Sciatic nerve (tissue), 2 donors: ENCODE measurements around the gene ENOX2. TPM values are rescaled to one million over a fixed set of nuclear protein-coding genes. Genes with fewer than 3 reads are reported as not detected.
A peak's percentile ranks its signal among the peaks of the same experiment; 100 is the strongest.

ENCODE experiments used
- ATAC-seq: fragments of 200-7000 bp; cut with Tn5 transposase; one replicate; pipeline ENCODE4 v1.9.1; 2020; ENCODE audit warnings: mild to moderate bottlenecking, moderate library complexity
- DNase-seq: peaks from one replicate; pipeline ENCODE4 v3.0.0-alpha.2; 2020; ENCODE audit warnings: low spot score
- intact Hi-C: fragments of 100-400 bp; cut with DNase I; formaldehyde crosslinking; loops from one replicate; pipeline ENCODE4 v1.14.2; 2022
- total RNA-seq: library from RNA; stranded (reverse); fragmentation: NEBNext Ultra II Directional; extraction: Animal tissue kit (Norgen Biotek cat#: 25700); gene quantifications from one replicate; pipeline ENCODE4 v1.2.1, GENCODE V29; 2021
- donor health status: DM: no; HTN: no; CAD: no.
- donor health status: DM: no; HTN: no; CAD: no.

The ENOX2 gene
- total RNA-seq, 1 donor from 2014 or later: 16.1 TPM

- no peak for DNase-seq
- intact Hi-C loops: no loop called here
- ATAC-seq: no peak
Measured at GRCh38 chrX:130775849-130776248, 127.2 kb downstream of the ENOX2 start.

- intact Hi-C loops: no loop called here
- DNase-seq: no peak
- ATAC-seq: no peak
Measured at GRCh38 chrX:130772776-130773143, 130.2 kb downstream of the ENOX2 start.

- no peak for DNase-seq
- no peak for ATAC-seq
- intact Hi-C loops: no loop called here
Measured at GRCh38 chrX:130772105-130772775, 130.8 kb downstream of the ENOX2 start.

- intact Hi-C loops: no loop called here
Measured at GRCh38 chrX:130771648-130772047, 131.4 kb downstream of the ENOX2 start.

GRCh38 chrX:130771230-130771629 lies 131.8 kb downstream of the ENOX2 start:
- ATAC-seq (no peak), DNase-seq (no peak)
- intact Hi-C loops: no loop called here

More at GRCh38 chrX:130771648-130772047, 131.4 kb downstream of the ENOX2 start:
- no peak for DNase-seq
- no peak for ATAC-seq

DNA sequence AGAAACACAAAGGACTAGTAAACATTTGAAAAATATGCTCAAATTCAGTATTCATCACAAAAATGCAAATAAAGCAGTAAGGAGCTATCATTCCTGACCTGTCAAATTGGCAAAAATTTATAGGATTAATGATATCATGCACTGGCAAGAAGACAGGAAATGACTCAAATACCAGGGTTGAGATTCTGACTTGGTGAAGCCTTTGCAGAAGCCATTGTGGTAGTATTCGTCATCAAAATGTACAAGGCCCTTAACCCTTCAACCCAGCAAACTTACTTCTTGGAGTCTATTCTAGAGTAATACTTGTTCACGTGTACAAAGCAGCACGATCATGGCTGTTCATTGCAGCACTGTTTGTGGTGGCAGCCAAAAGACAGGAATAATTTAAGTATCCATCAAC lies 132.4 kb downstream of the ENOX2 start:
- intact Hi-C loops: no loop called here
- ATAC-seq: no peak
- DNase-seq: no peak

- ATAC-seq: no peak
Measured at GRCh38 chrX:130769835-130770234, 133.2 kb downstream of the ENOX2 start.

DNA sequence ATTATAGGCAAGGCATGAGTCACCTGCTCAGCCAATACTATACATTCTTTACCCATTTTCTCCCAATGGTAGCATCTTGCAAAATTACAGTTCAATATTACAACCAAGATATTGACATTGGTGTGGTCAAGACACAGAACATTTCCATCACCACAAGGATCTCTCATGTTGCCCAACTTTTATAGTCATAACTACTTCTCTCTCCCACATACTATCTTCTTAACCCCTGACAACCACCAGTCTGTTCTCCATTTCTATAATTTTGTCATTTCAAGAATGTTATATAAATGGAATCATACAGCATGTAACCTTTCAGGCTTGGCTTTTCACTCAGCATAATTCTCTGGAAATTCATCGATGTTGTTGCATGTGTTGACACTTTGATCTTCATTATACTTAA lies 144.9 kb downstream of the ENOX2 start:
- ATAC-seq (no peak), DNase-seq (no peak)
- intact Hi-C loops: no loop called here

More at GRCh38 chrX:130769835-130770234, 133.2 kb downstream of the ENOX2 start:
- intact Hi-C loops: no loop called here
- no peak for DNase-seq

GRCh38 chrX:130756233-130756632 lies 146.8 kb downstream of the ENOX2 start:
- intact Hi-C loops: no loop called here
- no peak for DNase-seq
- no peak for ATAC-seq

- intact Hi-C loops: no loop called here
- DNase-seq: no peak
- no peak for ATAC-seq
Measured at GRCh38 chrX:130754353-130754752, 148.7 kb downstream of the ENOX2 start.

DNA sequence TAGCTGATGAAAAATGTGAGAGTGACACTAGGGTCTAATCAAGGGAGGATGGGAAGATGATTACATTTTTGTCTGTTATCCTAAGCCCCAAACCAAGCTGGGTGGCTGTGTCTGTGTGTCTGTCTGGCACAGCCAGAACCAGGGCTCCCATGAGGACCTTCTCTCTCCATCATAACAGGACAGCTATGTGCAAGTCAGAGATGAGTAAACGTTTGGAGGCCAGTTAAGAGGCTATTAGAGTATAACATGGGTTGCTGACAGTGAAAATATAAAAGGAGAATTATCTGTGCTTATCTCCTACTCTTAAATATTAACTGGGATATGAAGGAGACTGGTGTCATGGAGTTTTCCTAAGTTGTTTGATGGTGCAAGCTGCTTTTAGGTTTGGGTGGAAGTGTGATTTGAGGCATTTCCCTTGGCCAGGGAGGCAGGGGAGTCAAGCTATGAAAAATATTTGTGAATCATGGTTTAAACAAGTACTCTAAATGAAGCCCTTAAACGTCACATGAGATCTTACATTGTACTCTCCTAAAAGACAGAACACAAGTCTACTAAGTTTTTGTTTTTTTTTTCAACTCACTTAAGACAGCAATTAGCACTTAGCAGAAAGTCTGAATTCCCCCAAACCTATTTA lies 156.2 kb downstream of the ENOX2 start:
- DNase-seq: no peak
- intact Hi-C loops: no loop called here
- no peak for ATAC-seq

DNA sequence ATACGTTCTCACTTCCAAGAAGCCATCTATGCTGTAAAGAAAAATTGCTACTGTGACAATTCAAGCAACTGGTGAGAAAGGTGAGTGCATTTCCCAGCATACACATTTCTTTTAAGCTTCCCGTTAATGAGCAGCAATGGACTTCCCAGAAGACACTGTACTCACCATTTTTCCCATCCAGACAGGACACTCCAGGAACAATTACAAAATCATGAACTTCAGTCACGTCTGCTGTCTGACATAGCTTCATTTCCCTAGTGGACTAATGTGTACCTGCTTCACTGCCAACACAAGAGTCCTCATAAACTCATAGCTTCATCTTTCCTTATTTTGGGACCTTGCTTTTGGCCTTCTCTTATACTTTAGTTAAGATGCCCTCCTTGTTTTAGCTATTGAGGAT lies 156.9 kb downstream of the ENOX2 start:
- ATAC-seq (no peak), DNase-seq (no peak)
- intact Hi-C loops: no loop called here

- no peak for DNase-seq
- peak; percentile 79 for ATAC-seq
- intact Hi-C loops: no loop called here
Measured at GRCh38 chrX:130741584-130741983, 161.4 kb downstream of the ENOX2 start.

GRCh38 chrX:130741151-130741550 lies 161.9 kb downstream of the ENOX2 start:
- no peak for DNase-seq
- no peak for ATAC-seq
- intact Hi-C loops: no loop called here

DNA sequence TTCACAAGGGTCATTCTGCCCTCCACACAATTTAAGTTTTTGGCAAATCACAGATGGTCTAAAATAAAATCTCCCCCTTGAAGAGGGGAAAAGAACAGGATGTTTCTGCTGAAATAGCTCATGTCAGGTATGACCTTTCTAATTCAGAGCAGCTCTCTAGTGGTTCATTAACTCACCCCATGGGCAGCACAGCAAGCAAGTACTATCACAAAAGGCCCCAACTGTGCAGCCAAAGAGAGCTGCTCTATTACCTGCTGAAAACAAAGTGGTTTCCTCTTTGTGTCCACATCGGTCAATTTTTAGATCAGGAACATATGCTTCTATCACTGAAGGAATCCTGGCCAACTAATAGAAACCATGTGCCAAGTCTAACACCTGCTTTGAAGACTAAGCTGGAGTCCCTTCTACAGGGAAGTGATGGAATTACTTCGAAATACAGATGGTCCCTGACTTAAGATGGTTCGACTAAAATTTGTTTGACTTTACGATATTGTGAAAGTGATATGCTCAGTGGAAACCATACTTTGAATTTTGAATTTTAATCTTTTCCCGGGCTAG lies 164.3 kb downstream of the ENOX2 start:
- intact Hi-C loops: no loop called here
- ATAC-seq (no peak), DNase-seq (no peak)

DNA sequence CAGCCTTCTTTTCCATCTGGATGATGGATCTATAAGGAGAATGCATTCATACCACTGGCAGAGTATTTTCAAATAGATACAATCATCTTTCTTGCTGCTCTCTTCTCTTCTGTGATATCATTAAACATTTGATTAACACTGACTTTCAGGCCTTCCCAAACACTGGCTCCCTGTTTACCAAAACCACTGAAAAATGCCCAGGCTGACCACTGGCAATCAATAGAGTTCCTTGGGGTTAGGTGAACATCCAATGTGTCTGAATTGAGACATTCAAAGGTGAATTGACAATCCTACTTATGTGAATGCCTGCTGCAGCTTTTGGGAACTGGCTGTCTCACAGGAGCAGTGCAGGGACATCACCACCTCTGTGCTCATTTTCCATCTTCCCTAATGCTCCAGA lies 168.3 kb downstream of the ENOX2 start:
- ATAC-seq (no peak), DNase-seq (no peak)
- intact Hi-C loops: no loop called here

GRCh38 chrX:130728208-130728607 lies 174.8 kb downstream of the ENOX2 start:
- intact Hi-C loops: no loop called here
- DNase-seq (no peak), ATAC-seq (no peak)

- intact Hi-C loops: no loop called here
- DNase-seq (no peak), ATAC-seq (no peak)
Measured at GRCh38 chrX:130726661-130727060, 176.3 kb downstream of the ENOX2 start.

GRCh38 chrX:130725519-130725918 lies 177.5 kb downstream of the ENOX2 start:
- no peak for DNase-seq
- intact Hi-C loops: no loop called here
- no peak for ATAC-seq

DNA sequence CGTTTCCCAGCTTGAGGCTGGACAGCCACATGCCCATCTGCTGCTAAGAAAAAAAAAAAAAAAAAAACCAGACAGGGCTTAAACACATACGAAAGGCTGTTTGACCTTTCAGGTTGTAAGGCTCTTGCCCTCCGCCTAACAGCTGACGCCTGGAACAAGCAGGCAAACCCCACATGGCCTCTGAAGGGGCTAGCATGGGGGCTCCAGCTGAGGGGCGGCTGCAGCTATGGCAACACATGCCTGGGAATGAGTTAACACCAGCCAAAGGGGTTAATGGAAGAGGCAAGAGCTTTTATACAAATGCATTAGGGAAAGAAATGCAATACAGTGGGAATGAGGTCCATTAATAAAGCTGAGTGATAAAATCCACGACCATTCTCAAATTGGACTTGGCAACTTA lies 183.6 kb downstream of the ENOX2 start:
- DNase-seq (no peak), ATAC-seq (no peak)
- intact Hi-C loops: no loop called here

DNA sequence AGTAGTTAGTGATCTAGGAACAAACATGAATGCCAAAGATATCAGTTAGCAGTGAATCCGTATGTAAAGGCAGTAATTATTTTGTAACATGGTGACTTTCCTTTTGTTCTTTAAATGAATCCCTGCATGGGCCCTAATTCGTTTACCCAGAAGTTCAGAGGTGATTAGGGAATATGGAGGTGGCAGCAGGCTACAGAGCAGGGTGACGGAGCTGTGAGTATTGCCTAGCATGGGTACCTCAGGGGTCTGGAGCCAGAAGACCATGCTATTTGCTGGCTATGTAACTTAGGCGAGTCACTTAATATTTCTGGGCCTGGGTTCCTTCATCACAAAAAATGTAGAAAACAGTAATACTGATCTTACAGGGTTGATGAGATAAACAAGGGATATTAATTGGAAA lies 184.9 kb downstream of the ENOX2 start:
- ATAC-seq (no peak), DNase-seq (no peak)
- intact Hi-C loops: no loop called here
